Measurements from ENCODE around the gene PLCH1. TPM values are rescaled to one million over a fixed set of nuclear protein-coding genes. Genes with fewer than 3 reads are reported as not detected.

Gene PLCH1
- total RNA-seq, 1 donor from 2014 or later, result 32.0 TPM

- H2AFZ ChIP-seq (replicated peaks), result no peak overlapping the region
- Mint-ChIP-seq H3K27ac (peak overlapping the region; percentile 81), H3K4me1 (peaks cover 75% of the 10 kb centered on the region), H3K36me3 (peaks cover 9% of the 10 kb centered on the region), H3K27me3 (ENCODE audit: insufficient read depth, low read depth) (no peaks in the 10 kb centered on the region), H3K4me3 (peak overlapping the region; percentile 99), H3K9me3 (peaks cover 2% of the 10 kb centered on the region)
- no peak for DNase-seq (ENCODE audit: low spot score)
- H3K27me3 ChIP-seq, result no peaks in the 10 kb centered on the region
- H3K79me2 ChIP-seq (ENCODE audit: low read depth), result peaks cover 71% of the 10 kb centered on the region
- H3K9me3 ChIP-seq (ENCODE audit: low read depth), result no peaks in the 10 kb centered on the region
- H3K9ac ChIP-seq, result no peak overlapping the region
- no peaks in the 10 kb centered on the region for H3K36me3 ChIP-seq
- peak overlapping the region; percentile 93 for H3K4me3 ChIP-seq
- TF ChIP-seq EZH2phosphoT487 (IDR thresholded peaks at IDR 0.05), result no peak
- no peak for TF ChIP-seq EZH2 (IDR thresholded peaks at IDR 0.05)
- TF ChIP-seq CTCF (IDR thresholded peaks at IDR 0.05), result no peak
- no peak overlapping the region for H3K27ac ChIP-seq
- H3K4me2 ChIP-seq, result peak overlapping the region; percentile 89
- H3F3A ChIP-seq (ENCODE audit: low read depth), result peaks cover 46% of the 10 kb centered on the region
- peaks cover 3% of the 10 kb centered on the region for H4K20me1 ChIP-seq (ENCODE audit: low read depth)
- H3K4me1 ChIP-seq, result peaks cover 66% of the 10 kb centered on the region
Observed at GRCh38 chr3:155742349-155742965, 2.4 kb downstream of the PLCH1 start.

- H3K27ac Mint-ChIP-seq, result peak overlapping the region; percentile 25
- no peaks in the 10 kb centered on the region for H3K36me3 ChIP-seq
- H4K20me1 ChIP-seq (ENCODE audit: low read depth), result peaks cover 3% of the 10 kb centered on the region
- no peak for DNase-seq (ENCODE audit: low spot score)
- H3K9me3 Mint-ChIP-seq, result peaks cover 2% of the 10 kb centered on the region
- H3K4me1 Mint-ChIP-seq, result peaks cover 70% of the 10 kb centered on the region
- H3K27ac ChIP-seq, result peak overlapping the region; percentile 62
- peaks cover 12% of the 10 kb centered on the region for H3K36me3 Mint-ChIP-seq
- TF ChIP-seq CTCF (IDR thresholded peaks at IDR 0.05), result no peak
- TF ChIP-seq EZH2phosphoT487 (IDR thresholded peaks at IDR 0.05), result no peak
- no peak for TF ChIP-seq EZH2 (IDR thresholded peaks at IDR 0.05)
- no peak overlapping the region for H3K9ac ChIP-seq
- no peaks in the 10 kb centered on the region for H3K9me3 ChIP-seq (ENCODE audit: low read depth)
- H3K4me3 ChIP-seq, result peak overlapping the region; percentile 93
- H3K27me3 Mint-ChIP-seq (ENCODE audit: insufficient read depth, low read depth), result peaks cover 2% of the 10 kb centered on the region
- peaks cover 37% of the 10 kb centered on the region for H3F3A ChIP-seq (ENCODE audit: low read depth)
- H3K4me1 ChIP-seq, result peaks cover 58% of the 10 kb centered on the region
- H3K27me3 ChIP-seq, result no peaks in the 10 kb centered on the region
- H3K79me2 ChIP-seq (ENCODE audit: low read depth), result peaks cover 80% of the 10 kb centered on the region
- H3K4me3 Mint-ChIP-seq, result peak overlapping the region; percentile 24
- no peak overlapping the region for H2AFZ ChIP-seq (replicated peaks)
- peak overlapping the region; percentile 89 for H3K4me2 ChIP-seq
Observed at GRCh38 chr3:155741603-155742002, 3.3 kb downstream of the PLCH1 start.

- Mint-ChIP-seq H3K4me1 (peaks cover 69% of the 10 kb centered on the region), H3K36me3 (peaks cover 12% of the 10 kb centered on the region), H3K9me3 (peaks cover 2% of the 10 kb centered on the region), H3K27me3 (ENCODE audit: insufficient read depth, low read depth) (peaks cover 2% of the 10 kb centered on the region), H3K27ac (peak overlapping the region; percentile 64), H3K4me3 (peak overlapping the region; percentile 63)
- H3K4me3 ChIP-seq, result peak overlapping the region; percentile 12
- peak overlapping the region; percentile 62 for H3K27ac ChIP-seq
- TF ChIP-seq EZH2phosphoT487 (IDR thresholded peaks at IDR 0.05) (no peak), CTCF (IDR thresholded peaks at IDR 0.05) (no peak), EZH2 (IDR thresholded peaks at IDR 0.05) (no peak)
- no peaks in the 10 kb centered on the region for H3K27me3 ChIP-seq
- H3K4me1 ChIP-seq, result peaks cover 53% of the 10 kb centered on the region
- peaks cover 85% of the 10 kb centered on the region for H3K79me2 ChIP-seq (ENCODE audit: low read depth)
- DNase-seq (ENCODE audit: low spot score), result peak; percentile 75
- no peak overlapping the region for H3K9ac ChIP-seq
- H3K9me3 ChIP-seq (ENCODE audit: low read depth), result no peaks in the 10 kb centered on the region
- H4K20me1 ChIP-seq (ENCODE audit: low read depth), result peaks cover 3% of the 10 kb centered on the region
- H3F3A ChIP-seq (ENCODE audit: low read depth), result peaks cover 32% of the 10 kb centered on the region
- H3K36me3 ChIP-seq, result no peaks in the 10 kb centered on the region
- H3K4me2 ChIP-seq, result peak overlapping the region; percentile 89
- no peak overlapping the region for H2AFZ ChIP-seq (replicated peaks)
Observed at GRCh38 chr3:155741101-155741500, 3.8 kb downstream of the PLCH1 start.

Measured in neural progenitor cell (in vitro differentiated cells).